ENCODE measurements around the gene RBM47.
A peak's percentile ranks its signal among the peaks of the same experiment; 100 is the strongest.
"Not testable (repeated sequence)": the region's sequence is repeated elsewhere in the genome, so short reads cannot be mapped to it uniquely, and the experiment has no call there.

RBM47 gene

DNA sequence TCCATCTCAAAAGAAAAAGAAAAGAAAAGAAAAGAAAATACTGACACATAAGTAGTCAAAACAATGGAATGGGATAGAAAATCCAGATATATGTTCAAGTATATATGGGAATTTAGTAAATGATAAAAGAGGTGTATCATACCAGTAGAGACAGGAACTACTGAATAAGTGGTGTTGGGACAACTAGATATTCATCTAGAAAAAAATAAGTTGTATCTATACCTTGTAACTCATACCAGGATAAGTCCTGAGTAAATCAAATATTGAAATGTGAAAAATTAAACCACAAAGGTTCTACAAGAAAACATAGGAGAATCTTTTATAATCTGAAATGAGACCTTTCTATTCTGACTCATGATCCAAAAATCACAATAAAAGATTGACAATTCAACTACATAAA, 58.5 kb downstream of the RBM47 start:
- TF ChIP-seq POLR2AphosphoS5 (IDR thresholded peaks at IDR 0.05; ENCODE audit: low read depth, low read length), result no peak
- no peak for TF ChIP-seq TAF1 (IDR thresholded peaks at IDR 0.05; ENCODE audit: borderline replicate concordance, low read depth, low read length)
- TF ChIP-seq POLR2A (IDR thresholded peaks at IDR 0.05; ENCODE audit: low read depth, low read length), result no peak
- DNase-seq (ENCODE audit: insufficient read length) (no peak), FAIRE-seq (no peak)

DNA sequence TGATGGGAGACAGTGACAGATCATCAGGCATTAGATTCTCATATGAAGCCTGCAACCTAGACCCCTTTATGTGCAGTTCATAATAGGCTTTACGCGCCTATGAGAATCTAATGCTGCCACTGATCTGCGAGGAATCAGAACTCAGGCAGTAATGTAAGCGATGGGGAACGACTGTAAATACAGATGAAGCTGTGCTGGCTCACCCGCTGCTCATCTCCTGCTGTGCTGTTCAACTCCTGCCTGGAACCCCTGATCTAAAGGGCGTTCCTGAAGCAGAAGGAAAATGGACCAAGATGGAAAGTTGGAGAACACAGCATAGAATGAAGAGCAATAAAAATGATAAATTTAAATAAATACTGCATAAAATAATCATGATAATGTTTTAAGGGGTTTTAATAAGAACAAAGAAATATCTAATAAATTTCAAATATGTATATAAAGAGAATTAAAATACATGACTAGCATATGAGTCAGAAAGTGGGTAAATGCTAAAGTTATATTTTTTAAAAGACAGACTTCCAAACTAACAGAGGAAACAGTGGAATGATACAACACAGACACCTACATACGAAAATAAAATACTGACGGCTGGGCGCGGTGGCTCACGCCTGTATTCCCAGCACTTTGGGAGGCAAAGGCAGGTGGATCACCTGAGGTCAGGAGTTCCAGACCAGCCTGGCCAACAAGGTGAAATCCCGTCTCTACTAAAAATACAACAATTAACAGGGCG, 59.2 kb downstream of the RBM47 start:
- TF ChIP-seq POLR2AphosphoS5 (IDR thresholded peaks at IDR 0.05; ENCODE audit: low read depth, low read length) (no peak), POLR2A (IDR thresholded peaks at IDR 0.05; ENCODE audit: low read depth, low read length) (no peak), TAF1 (IDR thresholded peaks at IDR 0.05; ENCODE audit: borderline replicate concordance, low read depth, low read length) (no peak)

DNA sequence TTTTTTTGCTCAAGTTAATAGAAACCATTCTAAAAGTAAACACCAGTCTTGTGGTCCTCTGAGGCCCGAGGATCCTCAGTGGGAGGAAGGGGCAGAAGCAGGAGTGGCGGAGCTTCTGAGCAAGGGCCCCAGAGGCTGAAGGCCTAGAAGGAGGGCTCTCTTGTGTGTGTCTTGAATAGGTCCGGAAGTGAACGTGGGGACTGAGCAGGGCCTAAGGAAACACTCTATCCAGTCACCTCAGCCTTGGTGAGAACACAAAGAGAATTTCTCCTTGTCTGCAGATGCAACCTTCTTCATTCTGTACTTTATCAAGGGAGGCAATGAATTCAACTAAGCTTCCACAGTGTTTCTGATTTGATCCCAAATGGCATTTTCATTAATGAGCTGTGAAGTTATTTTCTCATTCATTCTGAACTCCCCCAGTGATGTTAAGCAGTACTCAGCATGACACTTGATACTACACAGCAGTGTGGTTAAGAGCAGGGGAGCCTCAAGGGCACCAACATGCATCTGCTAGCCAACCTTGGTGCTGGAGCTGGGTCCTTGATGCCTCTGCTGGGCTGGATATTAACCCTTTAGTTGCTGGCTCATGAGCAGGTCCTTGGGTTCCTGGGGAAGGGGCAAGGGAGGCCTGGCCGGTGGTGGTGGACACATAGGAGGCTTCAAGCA, 64.7 kb downstream of the RBM47 start:
- DNase-seq (ENCODE audit: insufficient read length) (no peak), FAIRE-seq (no peak)
- TF ChIP-seq TAF1 (IDR thresholded peaks at IDR 0.05; ENCODE audit: borderline replicate concordance, low read depth, low read length) (no peak), POLR2A (IDR thresholded peaks at IDR 0.05; ENCODE audit: low read depth, low read length) (no peak), POLR2AphosphoS5 (IDR thresholded peaks at IDR 0.05; ENCODE audit: low read depth, low read length) (no peak)

More for the DNA sequence above, 59.2 kb downstream of the RBM47 start:
- FAIRE-seq (no peak), DNase-seq (ENCODE audit: insufficient read length) (no peak)

DNA sequence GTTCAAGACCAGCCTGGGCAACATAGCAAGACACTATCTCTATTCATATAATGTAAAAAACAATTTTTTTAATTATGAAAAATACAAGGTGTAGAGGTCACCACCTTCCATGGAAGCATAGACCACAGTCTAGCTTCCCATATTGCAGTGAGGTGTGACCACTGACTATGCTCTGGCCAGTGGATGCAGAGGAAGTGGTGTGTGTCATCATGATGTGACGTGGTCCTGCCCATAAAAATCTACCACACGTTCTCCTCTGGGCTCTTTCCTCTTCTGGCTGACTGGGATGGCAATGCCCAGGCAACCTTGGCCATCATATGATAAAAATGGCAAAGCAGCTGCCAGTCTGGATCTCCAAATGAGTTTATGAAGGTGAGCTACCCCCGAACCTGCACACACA, 65.7 kb downstream of the RBM47 start:
- FAIRE-seq (peak; percentile 5), DNase-seq (ENCODE audit: insufficient read length) (no peak)
- TF ChIP-seq TAF1 (IDR thresholded peaks at IDR 0.05; ENCODE audit: borderline replicate concordance, low read depth, low read length) (no peak), POLR2A (IDR thresholded peaks at IDR 0.05; ENCODE audit: low read depth, low read length) (no peak), POLR2AphosphoS5 (IDR thresholded peaks at IDR 0.05; ENCODE audit: low read depth, low read length) (no peak)

DNA sequence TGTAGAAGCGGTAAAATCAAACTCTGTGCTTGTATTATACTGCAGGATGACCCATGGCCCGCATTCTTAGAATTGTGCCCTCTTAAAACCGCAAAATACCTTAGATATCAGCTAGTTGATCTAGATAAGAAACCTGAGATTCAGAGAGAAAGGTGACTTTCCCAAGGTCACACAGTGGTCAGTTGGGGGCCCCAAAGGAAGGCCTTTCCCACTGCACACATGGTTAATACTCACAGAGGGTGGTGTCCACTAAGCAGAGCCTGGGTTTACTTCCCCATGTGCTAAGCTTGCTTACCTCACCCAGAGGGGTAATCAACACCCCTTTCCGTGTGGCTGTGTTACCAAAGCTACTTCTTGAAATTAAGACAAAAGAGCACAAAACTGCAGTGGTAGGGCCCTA, 66.3 kb downstream of the RBM47 start:
- DNase-seq (ENCODE audit: insufficient read length) (no peak), FAIRE-seq (peak; percentile 60)
- no peak for TF ChIP-seq POLR2A (IDR thresholded peaks at IDR 0.05; ENCODE audit: low read depth, low read length)
- no peak for TF ChIP-seq POLR2AphosphoS5 (IDR thresholded peaks at IDR 0.05; ENCODE audit: low read depth, low read length)
- no peak for TF ChIP-seq TAF1 (IDR thresholded peaks at IDR 0.05; ENCODE audit: borderline replicate concordance, low read depth, low read length)

DNA sequence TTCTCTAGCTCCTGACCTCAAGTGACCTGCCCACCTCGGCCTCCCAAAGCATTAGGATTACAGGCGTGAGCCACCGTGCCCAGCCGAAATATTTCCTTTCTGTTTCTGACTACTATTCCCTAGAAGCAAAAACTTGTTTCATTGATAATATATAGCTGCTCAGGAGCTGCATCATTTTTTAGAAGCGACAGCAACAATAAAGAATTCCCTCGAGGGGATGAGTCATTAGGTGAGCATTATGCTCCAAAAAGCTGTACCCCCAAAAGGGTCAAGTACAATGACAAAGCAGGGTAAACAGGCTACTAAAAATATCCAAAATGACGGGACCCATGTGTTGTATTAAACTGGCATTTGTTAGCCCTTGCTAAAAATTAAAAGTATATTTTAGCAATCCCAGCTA, 67.0 kb downstream of the RBM47 start:
- DNase-seq (ENCODE audit: insufficient read length), result no peak
- no peak for FAIRE-seq
- TF ChIP-seq POLR2A (IDR thresholded peaks at IDR 0.05; ENCODE audit: low read depth, low read length) (no peak), POLR2AphosphoS5 (IDR thresholded peaks at IDR 0.05; ENCODE audit: low read depth, low read length) (no peak), TAF1 (IDR thresholded peaks at IDR 0.05; ENCODE audit: borderline replicate concordance, low read depth, low read length) (no peak)

DNA sequence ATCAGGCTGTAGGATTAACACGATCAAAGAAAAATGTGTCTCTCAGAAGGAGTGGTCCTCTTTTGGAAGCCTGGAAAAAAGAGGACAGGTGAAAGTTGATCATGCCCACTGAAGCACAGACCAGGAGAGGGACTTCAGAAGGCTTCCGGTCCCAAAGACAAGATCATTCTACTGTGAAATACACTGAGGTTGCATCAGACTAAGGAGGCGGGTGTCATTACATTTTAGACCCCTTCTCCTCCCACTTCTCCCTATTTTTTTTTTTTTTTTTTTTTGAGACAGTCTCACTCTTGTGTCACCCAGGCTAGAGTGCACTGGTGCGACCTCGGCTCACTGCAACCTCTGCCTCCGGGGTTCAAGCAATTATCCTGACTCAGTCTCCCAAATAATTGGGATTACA, 67.5 kb downstream of the RBM47 start:
- FAIRE-seq, result no peak
- DNase-seq (ENCODE audit: insufficient read length), result no peak
- TF ChIP-seq POLR2A (IDR thresholded peaks at IDR 0.05; ENCODE audit: low read depth, low read length), result no peak
- TF ChIP-seq POLR2AphosphoS5 (IDR thresholded peaks at IDR 0.05; ENCODE audit: low read depth, low read length), result no peak
- no peak for TF ChIP-seq TAF1 (IDR thresholded peaks at IDR 0.05; ENCODE audit: borderline replicate concordance, low read depth, low read length)

DNA sequence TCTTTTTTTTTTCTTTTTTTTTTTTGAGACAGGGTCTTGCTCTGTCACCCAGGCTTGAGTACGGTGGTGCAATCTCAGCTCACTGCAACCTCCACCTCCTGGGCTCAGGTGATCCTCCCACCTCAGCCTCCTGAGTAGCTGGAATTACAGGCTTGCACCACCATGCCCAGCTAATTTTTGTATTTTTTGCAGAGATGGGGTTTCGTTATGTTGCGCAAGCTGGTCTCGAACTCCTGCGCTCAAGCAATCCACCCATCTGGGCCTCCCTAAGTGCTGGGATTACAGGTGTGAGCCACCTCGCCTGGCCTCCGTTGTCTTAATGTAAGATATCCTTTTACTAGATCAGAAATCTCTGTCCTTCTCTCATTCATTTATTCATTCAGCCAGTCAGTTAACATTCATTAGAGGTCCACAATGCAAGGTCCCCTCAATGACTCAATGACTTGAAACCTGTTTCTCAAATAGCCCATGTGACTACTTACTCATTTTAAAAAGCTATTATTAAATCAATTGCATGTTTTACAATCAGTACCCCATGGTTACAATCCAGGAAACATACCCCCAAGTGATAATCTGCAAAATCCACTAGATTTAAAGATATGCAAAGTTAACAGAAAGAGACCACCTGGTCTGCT, 68.0 kb downstream of the RBM47 start:
- DNase-seq (ENCODE audit: insufficient read length); FAIRE-seq: not testable (repeated sequence)

DNA sequence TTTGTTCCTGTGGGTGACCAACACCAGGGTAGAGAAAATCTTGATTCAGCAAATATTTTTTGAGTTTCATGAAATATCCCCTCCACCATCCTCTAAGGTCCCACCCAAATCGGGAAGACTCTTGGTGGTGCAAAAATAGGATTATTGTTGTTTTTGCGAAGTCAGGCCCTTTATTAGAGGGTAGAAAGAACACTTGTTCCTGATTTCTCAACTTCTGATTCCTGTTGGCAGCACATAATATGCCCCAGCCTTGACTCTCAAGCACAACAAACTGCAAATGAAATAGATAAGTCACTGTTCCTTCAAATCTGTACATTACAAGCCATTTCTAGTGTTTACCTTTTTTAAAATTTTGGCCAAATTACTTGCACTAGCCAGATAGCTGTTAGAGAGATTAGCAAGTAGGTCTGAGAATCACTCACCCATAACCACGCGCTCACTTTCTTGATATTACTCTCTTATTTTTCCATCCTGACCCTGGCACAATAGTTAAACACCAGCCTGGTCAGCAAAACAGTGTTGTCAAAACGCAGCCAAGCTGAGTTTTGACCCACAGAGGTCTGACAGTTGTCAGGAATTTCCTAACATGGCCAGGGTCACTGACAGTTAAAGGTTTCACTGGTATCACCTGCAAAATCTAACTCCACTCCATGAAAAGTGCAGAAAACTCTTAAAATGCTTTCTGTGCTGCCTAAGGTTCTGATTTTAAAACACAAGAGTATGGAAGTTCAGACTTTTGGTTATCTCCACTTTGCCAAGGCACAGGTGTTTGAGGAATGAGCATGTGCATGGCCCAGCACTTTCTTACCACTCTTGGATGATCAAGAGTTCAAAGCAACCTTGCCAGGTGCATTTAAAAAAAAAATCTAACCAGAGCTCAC, 69.8 kb downstream of the RBM47 start:
- no peak for TF ChIP-seq POLR2A (IDR thresholded peaks at IDR 0.05; ENCODE audit: low read depth, low read length)
- TF ChIP-seq POLR2AphosphoS5 (IDR thresholded peaks at IDR 0.05; ENCODE audit: low read depth, low read length), result no peak
- no peak for TF ChIP-seq TAF1 (IDR thresholded peaks at IDR 0.05; ENCODE audit: borderline replicate concordance, low read depth, low read length)
- no peak for DNase-seq (ENCODE audit: insufficient read length)
- peak; percentile 14 for FAIRE-seq

DNA sequence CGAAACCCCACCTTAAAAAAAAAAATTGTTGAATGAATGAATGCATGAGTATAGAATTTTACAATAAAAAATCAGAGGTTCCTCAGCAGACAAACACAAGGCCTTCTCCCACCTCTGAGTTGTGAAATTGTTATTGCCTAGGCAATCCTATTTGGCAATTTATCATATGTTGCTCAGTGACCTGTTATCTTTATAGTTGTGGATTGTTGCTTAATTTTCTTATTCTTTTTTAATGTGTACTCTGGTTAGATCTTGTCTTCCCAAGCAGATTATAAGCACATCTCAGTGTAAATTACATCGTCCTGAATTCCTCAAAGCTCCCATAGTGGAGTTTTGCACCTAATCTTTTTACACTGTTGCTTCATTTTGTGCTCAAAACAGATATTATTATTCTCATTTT, 71.9 kb downstream of the RBM47 start:
- no peak for FAIRE-seq
- no peak for DNase-seq (ENCODE audit: insufficient read length)
- TF ChIP-seq POLR2AphosphoS5 (IDR thresholded peaks at IDR 0.05; ENCODE audit: low read depth, low read length) (no peak), TAF1 (IDR thresholded peaks at IDR 0.05; ENCODE audit: borderline replicate concordance, low read depth, low read length) (no peak), POLR2A (IDR thresholded peaks at IDR 0.05; ENCODE audit: low read depth, low read length) (no peak)

DNA sequence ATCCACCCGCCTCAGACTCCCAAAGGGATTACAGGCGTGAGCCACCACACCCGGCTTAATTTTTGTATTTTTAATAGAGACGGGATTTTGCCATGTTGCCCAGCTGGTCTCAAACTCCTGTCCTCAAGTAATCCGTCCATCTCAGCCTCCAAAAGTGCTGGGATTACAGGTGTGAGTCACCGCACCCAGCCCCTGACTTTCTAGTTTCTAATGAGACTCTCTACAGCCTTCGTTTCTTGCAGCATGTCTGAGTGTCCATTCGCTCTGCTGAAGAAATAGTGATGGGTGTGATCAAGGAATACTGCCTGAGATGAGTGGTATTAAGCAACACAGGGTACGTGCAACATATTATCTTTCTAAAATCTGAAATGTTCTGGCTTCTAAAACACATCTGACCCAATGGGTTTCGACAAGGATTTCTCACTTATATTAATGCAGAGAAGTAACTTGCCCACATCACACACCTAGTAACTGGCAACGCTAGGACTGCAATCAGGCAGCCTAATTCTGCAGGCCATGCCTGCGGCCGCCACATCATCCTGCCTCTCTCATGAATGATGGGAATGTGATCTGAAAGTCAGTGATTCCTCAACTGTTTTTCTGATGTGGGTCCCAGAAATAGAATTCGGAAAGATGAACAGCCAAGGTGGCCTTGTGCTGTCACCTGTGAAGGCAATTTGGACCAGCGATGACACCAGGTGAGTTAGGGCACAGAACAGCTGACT, 74.3 kb downstream of the RBM47 start:
- no peak for DNase-seq (ENCODE audit: insufficient read length)
- FAIRE-seq, result no peak
- TF ChIP-seq POLR2AphosphoS5 (IDR thresholded peaks at IDR 0.05; ENCODE audit: low read depth, low read length) (no peak), POLR2A (IDR thresholded peaks at IDR 0.05; ENCODE audit: low read depth, low read length) (no peak), TAF1 (IDR thresholded peaks at IDR 0.05; ENCODE audit: borderline replicate concordance, low read depth, low read length) (no peak)

DNA sequence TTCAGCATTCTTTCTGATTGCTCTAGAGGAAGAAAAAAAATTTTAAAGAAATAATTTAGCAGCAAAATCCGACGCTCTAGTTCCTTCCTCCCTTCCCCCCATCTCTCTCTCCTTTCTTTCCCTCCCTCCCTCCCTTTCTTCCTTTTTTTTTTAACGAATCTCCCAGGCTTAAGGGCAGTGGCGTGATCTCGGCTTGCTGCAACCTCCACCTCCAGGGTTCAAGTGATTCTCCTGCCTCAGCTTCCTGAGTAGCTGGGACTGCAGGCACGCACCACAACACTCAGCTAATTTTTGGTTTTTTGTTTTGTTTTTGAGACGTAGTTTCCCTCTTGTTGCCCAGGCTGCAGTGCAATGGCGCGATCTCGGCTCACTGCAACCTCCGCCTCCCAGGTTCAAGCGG, 75.0 kb downstream of the RBM47 start:
- not testable (repeated sequence) for DNase-seq (ENCODE audit: insufficient read length); FAIRE-seq
